Stimulated activated CD8-positive, alpha-beta memory T cell treated with anti-CD3 and anti-CD28 coated beads, Interleukin-15, amount 100 ng/mL, for 24 hours (primary cell): Measurements from ENCODE around the gene PCNT.
"Not testable (repeated sequence)": the region's sequence is repeated elsewhere in the genome, so short reads cannot be mapped to it uniquely, and the experiment has no call there.

Source experiments
- DNase-seq: peaks from one replicate; pipeline ENCODE4 v3.0.0-alpha.2; 2020; ENCODE audit warnings: low read depth

The PCNT gene

DNA sequence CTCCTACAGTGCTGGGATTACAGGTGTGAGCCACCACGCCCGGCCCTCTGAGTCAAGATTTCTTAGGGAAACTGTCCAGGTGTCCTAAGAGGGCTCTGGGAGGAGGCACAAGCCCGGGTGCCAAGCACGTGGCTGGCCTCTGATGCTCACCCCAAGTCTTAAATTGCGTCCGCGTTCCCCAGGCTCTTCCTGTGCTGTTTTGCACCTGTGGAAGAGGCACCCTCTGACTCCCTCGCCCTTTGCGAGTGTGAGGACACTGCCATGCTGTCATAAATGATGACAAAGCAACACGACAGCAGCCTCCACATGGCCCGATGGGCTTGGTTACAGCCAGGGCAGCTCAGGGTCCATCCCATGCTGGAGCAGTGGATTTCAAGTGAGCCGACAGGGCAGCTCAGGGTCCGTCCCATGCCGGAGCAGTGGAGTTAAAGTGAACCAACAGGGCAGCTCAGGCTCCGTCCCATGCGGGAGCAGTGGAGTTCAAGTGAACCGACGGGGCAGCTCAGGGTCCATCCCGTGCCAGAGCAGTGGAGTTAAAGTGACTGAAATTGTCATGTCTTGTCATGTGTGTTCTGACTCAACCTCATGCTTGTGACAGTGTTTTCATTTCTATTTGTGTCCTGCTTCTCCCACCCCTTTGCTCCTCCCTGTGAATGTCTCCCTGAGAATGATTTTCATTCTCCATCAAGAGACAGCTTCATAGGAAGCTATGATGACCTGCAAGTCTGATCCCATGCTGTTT is 33.9 kb downstream of the PCNT start:
- no peak for DNase-seq

DNA sequence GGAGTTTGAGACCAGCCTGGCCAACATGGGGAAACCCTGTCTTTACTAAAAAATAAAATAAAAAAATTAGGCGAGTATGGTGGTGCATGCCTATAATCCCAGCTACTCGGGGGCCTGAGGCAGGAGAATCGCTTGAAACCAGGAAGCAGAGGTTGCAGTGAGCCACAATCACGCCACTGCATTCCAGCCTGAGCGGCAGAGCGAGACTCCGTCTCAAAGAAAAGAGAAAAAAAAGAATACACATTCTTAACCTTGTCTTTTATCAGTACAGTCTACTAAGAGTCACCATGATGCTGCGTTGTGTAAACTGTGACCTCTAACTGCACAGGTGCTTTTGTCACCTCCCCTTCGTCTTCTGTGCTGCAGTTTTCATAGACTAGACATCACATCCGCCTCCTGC is 37.2 kb downstream of the PCNT start:
- no peak for DNase-seq

DNA sequence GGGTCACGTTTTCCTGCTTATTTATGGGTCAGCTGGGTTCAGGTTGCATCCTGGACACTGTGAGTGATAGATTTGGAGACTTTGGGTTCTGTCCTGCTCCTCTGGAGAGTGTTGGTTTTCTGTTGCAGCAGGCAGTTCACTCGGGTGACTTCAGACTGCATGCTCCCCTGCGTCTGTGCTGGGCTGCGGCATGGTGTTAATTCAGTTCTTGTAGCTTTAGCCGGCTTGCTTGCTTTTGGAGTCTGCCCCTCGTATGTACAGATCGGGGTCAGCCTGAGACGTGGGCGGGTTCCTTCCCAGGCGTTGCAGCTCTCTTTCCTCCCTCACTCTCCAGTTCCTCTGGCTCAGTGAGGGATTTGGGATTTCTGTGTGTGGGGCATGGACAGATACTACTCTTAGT is 38.0 kb downstream of the PCNT start:
- no peak for DNase-seq

DNA sequence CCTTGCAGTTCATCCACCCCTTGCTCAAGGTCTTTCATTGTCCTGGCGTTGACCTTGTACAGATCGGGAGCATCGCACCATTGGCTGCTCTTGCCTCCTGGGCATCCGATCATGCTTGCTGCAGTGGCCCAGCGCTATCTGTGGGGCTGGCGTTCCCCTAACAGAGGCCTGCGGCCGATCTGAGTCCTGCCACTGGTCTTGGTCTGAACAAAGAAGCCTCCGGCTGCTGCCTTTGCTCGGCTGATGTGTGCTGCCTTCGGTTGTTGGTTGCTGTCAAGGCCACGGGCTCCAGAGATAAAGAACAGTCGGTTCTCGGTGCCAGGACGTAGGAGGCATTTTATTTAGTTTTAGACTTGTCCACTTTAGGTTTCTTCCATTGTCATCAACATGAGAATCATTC is 39.0 kb downstream of the PCNT start:
- DNase-seq = no peak

DNA sequence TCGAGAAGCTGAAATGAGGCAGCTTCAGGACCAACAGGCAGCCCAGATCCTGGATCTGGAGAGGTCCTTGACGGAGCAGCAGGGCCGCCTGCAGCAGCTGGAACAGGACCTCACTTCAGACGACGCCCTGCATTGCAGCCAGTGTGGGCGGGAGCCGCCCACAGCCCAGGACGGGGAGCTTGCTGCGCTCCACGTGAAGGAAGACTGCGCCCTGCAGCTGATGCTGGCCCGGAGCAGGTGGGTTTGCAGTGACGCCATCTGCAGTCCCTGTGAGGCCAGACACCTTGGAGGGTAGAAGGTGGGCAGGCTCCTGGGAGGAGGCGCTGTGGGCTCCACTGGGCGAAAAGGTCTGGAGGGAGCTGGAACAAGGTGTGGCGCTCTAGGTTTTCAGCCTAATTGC is 39.7 kb downstream of the PCNT start:
- DNase-seq = no peak

DNA sequence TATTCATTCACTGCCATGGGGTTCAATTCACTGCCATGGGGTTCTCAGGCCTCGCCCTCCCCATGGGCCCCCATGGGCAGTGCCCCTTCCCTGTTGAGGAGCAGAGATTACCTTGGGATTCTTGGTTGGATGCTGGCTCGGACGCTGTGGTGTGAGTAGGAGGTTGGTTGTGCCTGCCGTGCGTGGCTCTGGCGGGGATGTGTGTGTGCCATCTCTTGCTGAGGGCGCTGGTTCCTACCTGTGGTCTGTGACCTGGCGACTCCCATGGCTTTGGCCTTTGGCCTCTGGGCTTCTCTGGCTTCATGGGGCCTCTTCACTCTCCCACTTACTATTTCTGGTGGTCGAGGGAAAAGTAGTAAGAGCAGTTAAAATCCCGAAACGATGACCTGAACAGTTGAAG is 42.1 kb downstream of the PCNT start:
- no peak for DNase-seq

GRCh38 chr21:46366561-46366960 is 42.6 kb downstream of the PCNT start:
- no peak for DNase-seq

GRCh38 chr21:46366966-46367365 is 43.0 kb downstream of the PCNT start:
- no peak for DNase-seq

- no peak for DNase-seq
Observed at GRCh38 chr21:46368533-46369285, 44.8 kb downstream of the PCNT start.

GRCh38 chr21:46369520-46370235 is 45.7 kb downstream of the PCNT start:
- DNase-seq = no peak

DNA sequence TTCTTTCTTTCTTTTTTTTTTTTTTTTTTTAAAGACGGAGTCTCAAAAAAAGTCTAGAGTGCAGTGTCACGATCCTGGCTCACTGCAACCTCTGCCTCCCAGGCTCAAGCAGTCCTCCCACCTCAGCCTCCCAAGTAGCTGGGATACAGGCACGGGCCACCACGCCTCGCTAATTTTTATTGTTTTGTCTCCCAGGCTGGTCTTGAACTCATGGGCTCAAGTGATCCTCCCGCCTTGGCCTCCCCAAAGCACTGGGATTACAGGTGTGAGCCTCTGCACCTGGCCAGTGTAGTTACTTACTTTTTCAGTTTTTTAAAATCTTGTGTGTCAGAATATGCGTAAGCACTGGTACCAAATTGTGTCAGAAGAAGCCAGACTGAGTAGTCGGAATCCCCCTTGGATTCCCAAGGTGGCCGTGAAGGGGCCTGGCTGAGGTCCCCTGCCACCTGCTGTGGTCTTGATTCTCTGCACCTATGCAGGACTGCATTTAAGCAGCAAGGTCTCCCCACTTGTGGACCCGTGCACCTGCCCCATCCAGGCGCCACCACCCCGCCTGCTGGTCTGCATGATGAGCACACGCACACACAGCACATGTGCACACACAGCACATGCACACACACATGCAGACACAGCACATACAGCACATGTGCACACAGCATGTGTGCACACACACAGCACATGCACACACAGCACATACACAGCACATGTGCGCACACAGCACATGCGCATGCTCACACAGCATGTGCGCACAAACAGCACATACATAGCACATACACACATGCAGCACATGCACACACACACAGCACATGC is 47.5 kb downstream of the PCNT start:
- no peak for DNase-seq

DNA sequence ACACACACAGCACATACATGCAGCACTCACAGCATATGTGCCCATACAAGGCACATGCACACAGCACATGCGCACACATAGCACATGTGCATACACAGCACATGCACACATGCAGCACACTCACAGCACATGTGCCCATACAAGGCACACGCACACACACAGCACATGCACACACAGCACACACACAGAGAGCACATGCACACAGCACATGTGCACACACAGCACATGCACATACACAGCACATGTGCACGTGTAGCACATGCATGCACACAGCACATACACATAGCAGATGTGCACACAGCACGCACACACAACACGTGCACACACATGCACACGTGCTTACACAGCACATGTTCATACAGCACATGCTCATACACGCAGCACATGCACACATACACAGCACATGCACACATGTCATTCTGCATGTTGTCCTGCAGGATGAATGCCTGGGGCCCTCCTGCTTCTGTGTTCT is 48.1 kb downstream of the PCNT start:
- DNase-seq = no peak

GRCh38 chr21:46372947-46373346 is 49.0 kb downstream of the PCNT start:
- DNase-seq = not testable (repeated sequence)

- no peak for DNase-seq
Observed at GRCh38 chr21:46374761-46375389, 50.9 kb downstream of the PCNT start.

- DNase-seq = no peak
Observed at GRCh38 chr21:46375560-46376230, 51.7 kb downstream of the PCNT start.

DNA sequence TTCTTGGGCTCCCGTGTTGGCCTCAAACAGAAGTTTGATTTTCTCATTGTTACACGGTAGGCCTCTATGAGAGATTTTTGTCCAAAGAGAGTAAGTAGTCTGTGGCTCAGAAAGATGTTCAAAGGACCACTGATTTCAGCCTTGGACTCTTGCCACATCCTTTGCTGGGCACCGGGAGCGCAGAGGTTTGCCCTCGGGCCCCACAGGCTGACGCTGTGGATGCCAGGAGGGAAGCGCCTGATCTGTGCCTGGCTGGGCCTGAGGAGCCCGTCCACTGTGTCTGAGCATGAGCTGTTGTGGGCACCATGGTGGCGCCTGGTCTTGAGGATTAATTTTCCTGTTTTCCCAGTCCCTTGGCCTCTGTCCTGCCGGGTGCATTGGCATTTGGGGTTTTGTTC is 52.3 kb downstream of the PCNT start:
- DNase-seq = no peak

DNA sequence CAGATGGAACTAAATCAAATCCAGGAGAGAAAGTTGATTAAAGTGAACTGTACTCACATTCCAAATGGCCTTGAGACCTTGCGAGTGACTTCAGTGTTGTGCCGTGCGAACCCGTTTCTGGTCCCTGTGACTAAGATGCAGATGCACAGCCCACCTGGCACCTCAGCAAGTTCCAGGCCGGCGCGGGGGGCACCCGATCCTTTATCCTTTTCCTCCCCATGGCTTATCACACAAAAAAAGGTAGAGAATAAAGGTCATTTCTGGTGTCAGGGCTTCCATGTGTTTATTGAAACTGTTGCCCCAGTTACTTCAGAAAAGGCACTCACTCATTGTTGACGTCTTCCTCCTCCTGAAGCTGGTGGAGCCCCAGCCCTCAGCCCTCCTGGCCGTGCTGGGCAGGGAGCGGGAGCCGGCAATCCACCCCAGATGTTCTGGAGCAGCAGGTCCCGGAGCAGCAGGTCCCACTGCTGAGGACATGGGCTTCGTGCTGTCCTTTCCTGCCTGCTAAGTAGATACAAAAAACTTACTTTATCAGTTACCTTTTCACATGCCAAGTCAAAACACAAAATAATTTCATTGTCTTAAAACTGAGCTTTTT is 53.0 kb downstream of the PCNT start:
- no peak for DNase-seq

DNA sequence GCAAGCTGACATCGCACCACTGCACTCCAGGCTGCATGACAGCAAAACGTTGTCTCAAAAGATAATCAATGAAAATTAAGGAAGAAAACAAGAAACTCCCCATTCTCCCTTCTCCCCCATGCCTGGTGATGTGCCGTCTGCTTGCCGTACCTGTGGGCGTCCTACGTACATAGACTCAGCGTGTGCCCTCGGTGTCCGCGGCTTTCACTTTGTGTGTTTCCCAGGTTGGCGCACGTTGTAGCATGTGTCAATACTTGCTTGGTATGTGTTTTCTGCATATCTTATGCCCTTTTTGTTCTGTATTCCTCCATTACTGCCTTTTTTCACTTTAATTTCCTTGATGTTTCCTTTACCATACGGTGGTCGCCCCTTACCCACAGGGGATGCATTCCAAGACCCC is 53.8 kb downstream of the PCNT start:
- no peak for DNase-seq

GRCh38 chr21:46379105-46379504 is 55.1 kb downstream of the PCNT start:
- no peak for DNase-seq

DNA sequence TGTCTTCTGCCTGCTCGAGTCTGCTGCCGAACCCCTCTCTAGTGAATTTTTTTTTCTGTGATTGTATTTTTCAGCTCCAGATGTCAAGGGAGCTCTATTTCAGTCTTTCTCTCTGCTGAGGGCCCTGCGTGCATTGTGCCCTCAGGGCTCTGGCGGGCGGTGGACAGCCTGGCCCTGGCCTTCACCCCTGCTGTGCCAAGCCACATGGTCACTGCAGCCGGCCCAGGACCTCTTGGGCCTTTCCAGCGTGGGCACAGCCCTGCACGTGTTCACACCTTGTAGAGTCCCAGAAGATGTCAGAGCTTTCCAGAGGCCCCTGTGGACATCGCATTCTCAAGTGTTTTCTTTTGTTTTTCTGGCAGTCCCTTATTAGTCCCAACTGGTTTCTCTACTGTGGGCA is 55.7 kb downstream of the PCNT start:
- no peak for DNase-seq

DNA sequence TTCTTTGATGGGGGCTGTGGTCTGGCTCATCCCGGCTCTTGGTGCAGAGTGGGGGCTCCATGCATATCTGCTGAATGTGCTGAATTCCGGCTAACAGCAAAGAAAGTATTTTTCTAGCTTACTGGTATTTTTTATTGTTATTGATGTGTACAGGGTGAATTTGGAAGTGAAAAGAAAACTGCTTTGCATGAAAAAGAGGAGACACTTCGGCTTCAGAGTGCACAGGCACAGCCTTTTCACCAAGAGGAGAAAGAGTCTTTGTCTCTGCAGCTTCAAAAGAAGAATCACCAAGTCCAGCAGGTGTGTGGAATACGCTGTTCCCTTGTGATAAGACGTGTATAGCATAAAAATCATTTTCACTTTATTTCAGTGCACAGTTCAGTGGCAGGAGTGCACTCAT is 57.6 kb downstream of the PCNT start:
- DNase-seq = no peak
